Stimulated activated CD8-positive, alpha-beta memory T cell treated with anti-CD3 and anti-CD28 coated beads, Interleukin-4, amount 100 ng/mL, for 48 hours (primary cell): Measurements from ENCODE around the gene CDKL5.

Experiments
- DNase-seq: peaks from one replicate; pipeline ENCODE4 v3.0.0-alpha.2; 2020

The CDKL5 gene

GRCh38 chrX:18652636-18653035 is 227.2 kb downstream of the CDKL5 start:
- DNase-seq, result no peak

GRCh38 chrX:18654875-18655836 is 229.7 kb downstream of the CDKL5 start:
- DNase-seq, result no peak

GRCh38 chrX:18661273-18661672 is 235.9 kb downstream of the CDKL5 start:
- no peak for DNase-seq

DNA sequence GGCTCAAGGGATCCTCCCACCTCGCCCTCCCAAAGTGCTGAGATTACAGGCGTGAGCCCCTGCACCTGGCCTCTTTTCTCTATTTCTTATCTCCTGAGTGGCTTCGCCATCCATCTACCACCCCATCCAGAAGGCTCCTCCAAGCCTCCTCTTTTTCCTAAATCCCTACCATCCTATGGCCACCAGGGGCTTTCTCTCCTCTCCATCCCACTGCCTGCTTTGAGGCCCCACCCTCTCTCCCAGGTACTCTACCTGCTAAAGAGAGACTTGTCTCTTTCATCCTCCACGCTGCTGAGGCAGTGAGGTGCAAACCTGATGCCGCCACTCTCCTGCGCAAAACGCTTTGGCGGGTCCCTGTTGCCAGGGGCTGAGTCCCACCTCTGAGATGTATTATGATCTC is 239.5 kb downstream of the CDKL5 start:
- DNase-seq, result no peak

DNA sequence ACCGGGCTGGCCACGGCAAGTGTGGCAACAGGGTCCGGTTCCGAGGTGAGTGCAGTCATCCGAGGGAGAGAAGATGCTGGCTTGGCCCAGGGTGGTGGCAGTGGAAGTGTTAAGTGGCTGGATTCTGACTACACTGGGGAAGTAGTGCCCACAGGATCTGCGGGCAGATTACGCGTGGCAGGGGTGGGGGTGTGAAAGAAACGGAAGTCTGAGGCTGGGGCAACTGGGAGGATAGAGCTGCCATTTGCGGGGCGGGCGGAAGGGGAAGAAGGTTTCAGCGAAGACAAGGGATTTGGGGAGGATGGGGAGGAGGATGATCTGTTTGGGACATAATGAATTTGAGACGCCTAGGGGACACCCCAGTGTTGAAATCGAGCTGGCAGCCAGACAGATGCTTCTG is 241.2 kb downstream of the CDKL5 start:
- no peak for DNase-seq

DNA sequence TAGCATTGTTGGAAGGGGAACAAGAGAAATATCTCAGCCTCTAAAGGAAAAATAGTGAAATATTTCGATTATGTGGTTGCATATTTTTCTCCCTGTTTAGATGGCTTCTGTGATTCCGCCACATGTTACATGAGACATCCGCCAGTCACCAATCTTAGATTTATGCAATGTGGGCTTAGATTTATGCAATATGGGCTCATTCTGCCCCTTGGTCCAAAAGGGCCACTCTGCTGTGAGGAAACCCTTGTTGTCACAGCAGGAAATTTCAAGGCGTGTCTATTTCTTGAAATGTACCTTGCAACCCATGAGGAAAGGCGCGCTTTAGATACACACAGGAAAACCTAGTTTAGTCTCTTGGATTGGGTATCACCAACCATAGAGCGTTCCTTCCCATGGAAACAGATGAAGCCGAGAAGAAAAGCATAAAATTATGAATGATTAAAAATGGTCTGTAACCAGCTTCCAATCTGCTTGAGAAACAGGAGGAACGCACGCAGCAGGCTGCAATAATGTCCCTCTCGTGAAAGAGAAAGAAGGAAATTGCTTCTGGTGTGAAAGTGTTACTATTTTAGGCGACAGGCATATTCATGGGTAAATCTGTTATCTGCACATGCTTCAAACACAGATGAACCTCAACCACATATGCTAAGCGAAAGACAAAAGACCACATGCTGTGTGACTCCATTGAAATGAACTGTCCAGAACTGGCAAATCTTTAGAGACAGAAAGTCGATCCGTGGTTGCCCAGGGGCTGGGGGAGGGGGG is 242.8 kb downstream of the CDKL5 start:
- DNase-seq, result no peak

GRCh38 chrX:18672008-18672407 is 246.6 kb downstream of the CDKL5 start, which contains the start of gene RS1:
RS1 (minus strand) TSS chrX:18672108; CDS start chrX:18672068, 40 bp downstream.
- no peak for DNase-seq

DNA sequence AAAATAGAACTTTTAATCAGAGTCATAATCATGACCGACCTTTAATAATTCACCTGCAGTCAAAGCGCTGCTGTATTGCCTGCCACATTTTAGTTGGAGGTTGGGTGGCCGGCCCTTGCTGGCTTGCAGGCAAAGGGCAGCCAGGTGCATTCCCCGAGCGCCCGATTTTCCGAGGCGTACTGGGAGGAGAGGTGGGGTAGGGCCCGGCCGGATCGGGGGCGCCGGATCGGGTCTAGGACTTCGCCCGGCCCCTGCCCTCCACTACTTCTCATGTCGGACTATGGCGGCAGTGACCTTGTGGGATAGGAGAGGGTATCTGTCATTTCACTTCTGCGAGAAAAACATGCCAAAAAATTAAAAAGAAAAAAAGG is 249.0 kb downstream of the CDKL5 start:
- peak; percentile 33 for DNase-seq

DNA sequence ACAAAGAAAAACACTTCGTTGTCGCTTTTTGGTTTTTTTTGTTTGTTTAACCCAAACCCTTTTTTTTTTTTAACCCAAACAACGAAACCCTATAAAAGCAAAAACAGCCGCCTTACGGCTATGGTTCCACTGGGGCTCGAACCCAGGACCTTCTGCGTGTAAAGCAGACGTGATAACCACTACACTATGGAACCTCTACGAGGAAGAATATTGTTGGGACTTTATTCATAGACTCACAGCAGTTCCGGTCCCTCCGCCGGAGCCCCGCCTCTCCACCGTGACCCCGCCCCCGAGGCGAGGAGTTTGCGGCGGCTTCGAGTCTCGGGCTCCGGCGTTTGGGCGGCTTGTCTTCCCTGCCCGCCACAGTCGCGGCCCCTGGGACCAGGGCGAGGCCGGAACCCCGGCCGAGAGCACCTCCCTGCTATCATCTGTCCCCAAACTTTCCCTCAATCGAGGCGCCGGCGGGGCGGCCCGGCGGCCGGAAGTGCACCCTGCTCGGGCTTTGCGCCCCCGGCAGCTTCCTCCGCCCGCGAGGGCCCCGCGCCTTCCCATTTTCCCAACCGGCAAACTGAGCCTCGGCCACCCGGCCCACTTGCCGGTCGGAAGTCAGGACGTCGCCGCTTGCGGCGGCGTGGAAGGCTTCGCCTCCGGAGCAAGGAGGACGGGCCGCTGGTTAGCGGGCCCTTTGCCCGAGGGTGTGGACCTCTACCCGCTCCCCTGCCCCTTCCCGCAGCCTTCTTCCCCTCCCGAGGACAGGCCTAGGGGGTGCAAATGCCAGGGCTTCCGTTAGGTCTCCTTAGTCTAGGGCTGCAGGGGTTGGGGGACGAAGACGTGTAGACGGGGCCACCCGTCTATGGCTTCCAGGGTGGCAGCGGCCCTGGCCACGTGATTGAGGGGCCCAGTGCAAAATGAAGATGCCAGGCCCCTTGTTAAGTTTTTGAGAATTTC is 249.7 kb downstream of the CDKL5 start:
- peak; percentile 78 for DNase-seq

DNA sequence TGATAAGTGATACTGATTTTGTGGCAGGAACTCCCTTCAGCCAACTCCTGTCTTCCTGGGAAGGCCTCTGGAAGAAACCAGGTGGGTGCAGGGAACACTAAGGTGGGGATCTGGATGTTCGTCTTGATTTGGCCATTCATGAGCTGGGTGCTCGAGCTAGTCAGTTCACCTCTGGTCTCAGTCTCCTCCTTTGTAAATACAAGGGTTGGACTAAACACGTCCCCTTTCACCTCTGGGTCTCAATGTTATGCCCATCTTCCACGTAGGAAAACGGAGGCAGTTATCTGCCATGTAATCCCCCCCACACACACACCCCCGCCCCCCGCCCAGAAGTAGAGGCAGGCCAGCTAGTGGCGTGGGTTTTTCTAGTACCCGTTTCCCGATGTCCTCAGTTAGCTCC is 250.6 kb downstream of the CDKL5 start:
- no peak for DNase-seq

- DNase-seq, result no peak
These were observed 251.1 kb downstream of the CDKL5 start for GRCh38 chrX:18676470-18676869.

GRCh38 chrX:18677161-18677869 is 251.9 kb downstream of the CDKL5 start:
- no peak for DNase-seq

DNA sequence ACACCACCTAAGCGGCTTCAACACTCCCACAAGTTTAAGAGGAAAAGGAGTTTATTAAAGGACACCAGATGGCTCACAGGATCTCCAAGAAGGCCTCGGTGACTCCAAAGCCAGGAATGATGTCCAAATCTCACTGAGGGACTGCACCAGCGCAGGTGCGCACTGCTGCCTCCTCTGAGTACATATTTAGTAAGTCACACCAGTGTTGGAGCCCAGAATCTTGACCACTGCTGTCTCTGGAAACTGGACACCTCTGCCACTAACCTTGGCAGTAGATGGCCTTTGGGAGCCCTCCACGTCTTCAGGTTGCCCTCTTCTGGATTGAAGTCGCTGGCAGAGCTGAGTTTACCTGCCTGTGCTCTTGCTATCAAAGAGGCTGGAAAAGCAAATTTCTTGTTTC is 256.6 kb downstream of the CDKL5 start:
- DNase-seq, result no peak

DNA sequence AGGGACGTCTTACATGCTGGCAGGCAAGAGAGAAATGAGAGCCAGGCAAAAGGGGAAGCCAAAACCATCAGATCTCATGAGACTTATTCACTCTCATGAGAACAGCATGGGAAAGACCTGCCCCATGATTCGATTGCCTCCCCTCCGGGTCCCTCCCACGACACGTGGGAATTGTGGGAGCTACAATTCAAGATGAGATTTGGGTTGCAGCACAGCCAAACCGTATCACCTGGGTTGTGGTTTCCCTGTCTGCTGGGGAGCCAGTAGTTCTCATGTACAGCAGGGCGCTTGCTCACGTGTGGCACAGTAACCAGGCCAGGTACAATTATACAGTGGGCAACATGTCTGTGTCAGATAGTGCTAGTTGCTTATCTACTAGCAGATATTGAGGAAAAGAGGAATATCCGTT is 257.6 kb downstream of the CDKL5 start:
- DNase-seq, result no peak

- DNase-seq, result no peak
These were observed 262.6 kb downstream of the CDKL5 start for GRCh38 chrX:18687856-18688495.

- DNase-seq, result no peak
These were observed 266.0 kb downstream of the CDKL5 start for GRCh38 chrX:18691431-18691830.

DNA sequence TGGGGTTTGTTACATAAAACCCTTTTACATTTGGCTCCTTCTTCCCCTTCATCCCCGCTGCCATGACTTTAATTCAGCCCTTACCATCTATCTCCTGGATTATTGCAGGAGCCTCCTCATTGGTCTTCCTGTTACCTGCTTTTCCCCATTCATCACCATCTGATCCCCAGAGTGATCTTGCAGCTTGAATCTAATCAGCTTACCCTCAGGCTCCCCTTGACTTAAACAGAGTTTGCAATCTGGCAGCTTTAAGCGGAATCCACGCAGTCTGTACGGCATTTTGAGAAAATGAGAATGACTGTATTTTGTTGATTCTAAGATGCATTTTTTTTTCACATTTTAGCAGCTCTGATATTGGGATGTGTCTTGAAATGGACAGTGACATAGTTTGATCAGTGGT is 267.1 kb downstream of the CDKL5 start:
- no peak for DNase-seq

GRCh38 chrX:18696653-18697052 is 271.2 kb downstream of the CDKL5 start:
- no peak for DNase-seq

GRCh38 chrX:18698737-18699650 is 273.6 kb downstream of the CDKL5 start:
- no peak for DNase-seq

- DNase-seq, result no peak
These were observed 276.4 kb downstream of the CDKL5 start for GRCh38 chrX:18701621-18702361.
